Thyroid gland (tissue), 4 donors: ENCODE data around the gene ABHD2. TPM values are rescaled to one million over a fixed set of nuclear protein-coding genes. Genes with fewer than 3 reads are reported as not detected.

Experiments used
- DNase-seq, 2 donors: peaks; one replicate each; pipeline ENCODE4 v3.0.0-alpha.2; 2019
- H3K27ac ChIP-seq, 3 donors: fragments of 200-600 bp; sonication (generic); 1 replicate in 2 of 3; 2 replicates in 1 of 3; pipeline ENCODE4 v1.5.1; 2016 to 2019; ENCODE audit warnings: mild to moderate bottlenecking in 1 of 3, moderate library complexity in 1 of 3
- H3K27me3 ChIP-seq: fragments of 200-600 bp; sonication (generic); one replicate; pipeline ENCODE4 v1.5.1; 2019
- H3K36me3 ChIP-seq, 2 donors: fragments of 200-600 bp; sonication (generic); one replicate each; pipeline ENCODE4 v1.5.1; 2016 to 2019
- H3K4me1 ChIP-seq, 2 donors: fragments of 200-600 bp; sonication (generic); one replicate each; pipeline ENCODE4 v1.5.1; 2017 to 2019
- H3K4me3 ChIP-seq, 3 donors: fragments of 200-600 bp; sonication (generic); replicated peaks in 1 of 3; 1 replicate in 2 of 3; 2 replicates in 1 of 3; pipeline ENCODE4 v1.5.1; 2016; ENCODE audit warnings: mild to moderate bottlenecking in 1 of 3
- H3K9me3 ChIP-seq: fragments of 200-600 bp; sonication (generic); one replicate; pipeline ENCODE4 v1.5.1; 2017
- CTCF ChIP-seq, 6 experiments: fragments of 200-600 bp in 3 of 6; fragments of 450-650 bp in 3 of 6; sonication (generic) in 3 of 6; IDR thresholded peaks; one replicate each; pipeline ENCODE4 v1.5.1; 2016 to 2019; ENCODE audit warnings: antibody characterized with exemption in 6 of 6, mild to moderate bottlenecking in 2 of 6, inconsistent platforms in 1 of 6, moderate library complexity in 1 of 6
- POLR2A ChIP-seq, 2 donors: fragments of 450-650 bp; IDR thresholded peaks; one replicate each; pipeline ENCODE4 v1.6.1; 2017; ENCODE audit warnings: antibody characterized with exemption in 2 of 2, mild to moderate bottlenecking in 2 of 2, moderate library complexity in 1 of 2
- WGBS, 2 donors: methylation state at CpG; one replicate each; pipeline ENCODE4 v1.1.5; 2017; 5-methylcytosine and 5-hydroxymethylcytosine counted together
- intact Hi-C: fragments of 100-400 bp; cut with DNase I; formaldehyde crosslinking; loops from one replicate; pipeline ENCODE4 v1.15.1; 2023
- total RNA-seq, 4 donors: library from RNA; depleted of rRNA; stranded (reverse); fragments of >200 nt; gene quantifications; one replicate each; pipeline ENCODE4 v1.2.3, GENCODE V29; 2016

Gene ABHD2
- total RNA-seq, 4 donors from 2014 or later = 52.0 to 74.4 (median 66.2) TPM

GRCh38 chr15:89057506-89058133 lies 30.6 kb upstream of the ABHD2 start:
- 25 to 29% methylated on average over 13 of the region's 13 CpGs for WGBS, 2 donors
- Histone ChIP-seq H3K27ac (no peak overlapping the region), H3K36me3 (no peaks in the 10 kb centered on the region), H3K27me3 (no peaks in the 10 kb centered on the region), H3K9me3 (no peaks in the 10 kb centered on the region), H3K4me3 (no peak overlapping the region), H3K4me1 (peaks cover 0 to 5% of the 10 kb centered on the region in 2 donors)
- intact Hi-C loops = loop anchor here (5.0 kb wide), 1 partner anchor 120 kb away; no protein-coding TSS in a partner anchor
- TF ChIP-seq POLR2A (IDR thresholded peaks at IDR 0.05) (no peak), CTCF (IDR thresholded peaks at IDR 0.05) (peak; percentile 90 to 99 (median 96))
- peak; percentile 75 to 79 for DNase-seq

- no peak for TF ChIP-seq POLR2A (IDR thresholded peaks at IDR 0.05)
- TF ChIP-seq CTCF (IDR thresholded peaks at IDR 0.05) = no peak
- Histone ChIP-seq H3K27me3 (no peaks in the 10 kb centered on the region), H3K4me1 (peaks cover 0 to 5% of the 10 kb centered on the region in 2 donors), H3K4me3 (no peak overlapping the region), H3K27ac (no peak overlapping the region), H3K36me3 (no peaks in the 10 kb centered on the region), H3K9me3 (no peaks in the 10 kb centered on the region)
- DNase-seq = no peak
- intact Hi-C loops = loop anchor here (5.0 kb wide), 1 partner anchor 119 kb away; no protein-coding TSS in a partner anchor
- 83 to 87% methylated on average over 3 to 4 of the region's 4 CpGs for WGBS, 2 donors
Measured at GRCh38 chr15:89058376-89058775, 29.9 kb upstream of the ABHD2 start.

GRCh38 chr15:89058876-89059405 lies 29.3 kb upstream of the ABHD2 start:
- peaks cover 0 to 5% of the 10 kb centered on the region in 2 donors for H3K4me1 ChIP-seq
- no peak overlapping the region for H3K27ac ChIP-seq
- no peaks in the 10 kb centered on the region for H3K27me3 ChIP-seq

GRCh38 chr15:89066280-89066679 lies 22.0 kb upstream of the ABHD2 start:
- no peak overlapping the region for H3K4me3 ChIP-seq
- H3K4me1 ChIP-seq = no peaks in the 10 kb centered on the region
- H3K9me3 ChIP-seq = no peaks in the 10 kb centered on the region
- no peak overlapping the region for H3K27ac ChIP-seq
- no peak for DNase-seq
- TF ChIP-seq CTCF (IDR thresholded peaks at IDR 0.05) (no peak), POLR2A (IDR thresholded peaks at IDR 0.05) (no peak)
- intact Hi-C loops = no loop called here
- H3K27me3 ChIP-seq = no peaks in the 10 kb centered on the region
- WGBS, 2 donors = 94% methylated on average over 1 of the region's 1 CpG
- H3K36me3 ChIP-seq = no peaks in the 10 kb centered on the region

More at GRCh38 chr15:89058876-89059405, 29.3 kb upstream of the ABHD2 start:
- DNase-seq = no peak
- Histone ChIP-seq H3K36me3 (no peaks in the 10 kb centered on the region), H3K9me3 (no peaks in the 10 kb centered on the region), H3K4me3 (no peak overlapping the region)
- intact Hi-C loops = loop anchor here (5.0 kb wide), 1 partner anchor 118 kb away; no protein-coding TSS in a partner anchor
- WGBS, 2 donors = 65 to 92% methylated on average over 5 of the region's 5 CpGs
- TF ChIP-seq POLR2A (IDR thresholded peaks at IDR 0.05) (no peak), CTCF (IDR thresholded peaks at IDR 0.05) (no peak)

- intact Hi-C loops = no loop called here
- Histone ChIP-seq H3K27me3 (no peaks in the 10 kb centered on the region), H3K27ac (no peak overlapping the region), H3K4me1 (no peaks in the 10 kb centered on the region), H3K36me3 (no peaks in the 10 kb centered on the region), H3K4me3 (no peak overlapping the region), H3K9me3 (no peaks in the 10 kb centered on the region)
- no peak for DNase-seq
- WGBS, 2 donors = 83 to 87% methylated on average over 1 of the region's 1 CpG
- TF ChIP-seq POLR2A (IDR thresholded peaks at IDR 0.05) = no peak
- TF ChIP-seq CTCF (IDR thresholded peaks at IDR 0.05) = no peak
Measured at GRCh38 chr15:89067751-89068150, 20.5 kb upstream of the ABHD2 start.
